ENCODE measurements around the gene SFTPB. TPM values are rescaled to one million over a fixed set of nuclear protein-coding genes. Genes with fewer than 3 reads are reported as not detected.

SFTPB gene
- total RNA-seq, 2 experiments from 2014 or later: not detected

- Histone ChIP-seq H2AFZ (ENCODE audit: low read length) (no peak overlapping the region), H3K4me1 (ENCODE audit: insufficient read depth, low read length, poor library complexity, severe bottlenecking) (peaks cover 11% of the 10 kb centered on the region), H3K9me3 (ENCODE audit: low read length) (no peaks in the 10 kb centered on the region), H3K36me3 (ENCODE audit: insufficient read depth, low read length) (no peaks in the 10 kb centered on the region), H3K9me2 (ENCODE audit: insufficient read depth, low read length) (no peaks in the 10 kb centered on the region), H4K20me1 (ENCODE audit: insufficient read depth, low read length) (no peaks in the 10 kb centered on the region), H3K4me3 (ENCODE audit: low read depth, low read length, poor library complexity, severe bottlenecking) (no peak overlapping the region), H3K4me2 (ENCODE audit: low read length) (no peak overlapping the region), H3K27ac (ENCODE audit: low read depth, low read length, poor library complexity, severe bottlenecking) (no peak overlapping the region), H3K79me2 (ENCODE audit: insufficient read depth, low read depth, low read length) (no peaks in the 10 kb centered on the region)
- TF ChIP-seq EZH2phosphoT487 (IDR thresholded peaks at IDR 0.05; ENCODE audit: borderline replicate concordance, low read depth, low read length) (no peak), CTCF (conservative IDR thresholded peaks at IDR 0.05; ENCODE audit: low read length) (no peak)
- intact Hi-C loops (cut with micrococcal nuclease; ENCODE audit: unreplicated experiment): loop anchor here (5.0 kb wide), 1 partner anchor 71 kb away; no protein-coding TSS in a partner anchor
- ChIA-PET POLR2A (no interaction called here), CTCF (ENCODE audit: unreplicated experiment) (no interaction called here)
- BruUV-seq (replicated peaks): no TSS peak
- no peak for DNase-seq (ENCODE audit: low spot score)
Measured at GRCh38 chr2:85708641-85709040, 40.6 kb upstream of the SFTPB start.

GRCh38 chr2:85707304-85707703 lies 39.3 kb upstream of the SFTPB start:
- TF ChIP-seq CTCF (conservative IDR thresholded peaks at IDR 0.05; ENCODE audit: low read length) (peak; percentile 94), EZH2phosphoT487 (IDR thresholded peaks at IDR 0.05; ENCODE audit: borderline replicate concordance, low read depth, low read length) (no peak)
- ChIA-PET POLR2A (interaction anchor here (0.7 to 0.8 kb wide), 2 partner anchors 72 to 288 kb away, joined by 3 to 4 read pairs; no protein-coding TSS in a partner anchor), CTCF (ENCODE audit: unreplicated experiment) (interaction anchor here (1.0 kb wide), 1 partner anchor 21 kb away, joined by 3 read pairs; no protein-coding TSS in a partner anchor)
- Histone ChIP-seq H3K4me3 (ENCODE audit: low read depth, low read length, poor library complexity, severe bottlenecking) (no peak overlapping the region), H3K9me3 (ENCODE audit: low read length) (no peaks in the 10 kb centered on the region), H2AFZ (ENCODE audit: low read length) (no peak overlapping the region), H3K36me3 (ENCODE audit: insufficient read depth, low read length) (no peaks in the 10 kb centered on the region), H3K79me2 (ENCODE audit: insufficient read depth, low read depth, low read length) (no peaks in the 10 kb centered on the region), H3K27ac (ENCODE audit: low read depth, low read length, poor library complexity, severe bottlenecking) (no peak overlapping the region), H4K20me1 (ENCODE audit: insufficient read depth, low read length) (no peaks in the 10 kb centered on the region), H3K9me2 (ENCODE audit: insufficient read depth, low read length) (no peaks in the 10 kb centered on the region), H3K4me1 (ENCODE audit: insufficient read depth, low read length, poor library complexity, severe bottlenecking) (peaks cover 11% of the 10 kb centered on the region), H3K4me2 (ENCODE audit: low read length) (no peak overlapping the region)
- peak; percentile 84 for DNase-seq (ENCODE audit: low spot score)
- no TSS peak for BruUV-seq (replicated peaks)
- intact Hi-C loops (cut with micrococcal nuclease; ENCODE audit: unreplicated experiment): loop anchor here (1.0 to 5.0 kb wide), 3 partner anchors 29 to 287 kb away; no protein-coding TSS in a partner anchor

GRCh38 chr2:85706599-85707296 lies 38.7 kb upstream of the SFTPB start:
- no TSS peak for BruUV-seq (replicated peaks)
- Histone ChIP-seq H3K79me2 (ENCODE audit: insufficient read depth, low read depth, low read length) (no peaks in the 10 kb centered on the region), H2AFZ (ENCODE audit: low read length) (no peak overlapping the region), H4K20me1 (ENCODE audit: insufficient read depth, low read length) (no peaks in the 10 kb centered on the region), H3K36me3 (ENCODE audit: insufficient read depth, low read length) (no peaks in the 10 kb centered on the region), H3K9me3 (ENCODE audit: low read length) (no peaks in the 10 kb centered on the region), H3K4me2 (ENCODE audit: low read length) (no peak overlapping the region), H3K27ac (ENCODE audit: low read depth, low read length, poor library complexity, severe bottlenecking) (no peak overlapping the region), H3K4me1 (ENCODE audit: insufficient read depth, low read length, poor library complexity, severe bottlenecking) (peaks cover 11% of the 10 kb centered on the region), H3K4me3 (ENCODE audit: low read depth, low read length, poor library complexity, severe bottlenecking) (no peak overlapping the region), H3K9me2 (ENCODE audit: insufficient read depth, low read length) (no peaks in the 10 kb centered on the region)
- intact Hi-C loops (cut with micrococcal nuclease; ENCODE audit: unreplicated experiment): loop anchor here (1.0 to 5.0 kb wide), 3 partner anchors 28 to 286 kb away; no protein-coding TSS in a partner anchor
- no peak for TF ChIP-seq CTCF (conservative IDR thresholded peaks at IDR 0.05; ENCODE audit: low read length)
- no peak for TF ChIP-seq EZH2phosphoT487 (IDR thresholded peaks at IDR 0.05; ENCODE audit: borderline replicate concordance, low read depth, low read length)
- CTCF ChIA-PET (ENCODE audit: unreplicated experiment): no interaction called here
- POLR2A ChIA-PET: interaction anchor here (0.6 kb wide), 1 partner anchor 22 kb away, joined by 3 read pairs; no protein-coding TSS in a partner anchor
- DNase-seq (ENCODE audit: low spot score): no peak
